GM23248 (cell line): ENCODE results near the gene SFTPD. TPM values are rescaled to one million over a fixed set of nuclear protein-coding genes. Genes with fewer than 3 reads are reported as not detected.
A peak's percentile ranks its signal among the peaks of the same experiment; 100 is the strongest.
"Not testable (repeated sequence)": the region's sequence is repeated elsewhere in the genome, so short reads cannot be mapped to it uniquely, and the experiment has no call there.

Source experiments
- DNase-seq: peaks from one replicate; pipeline ENCODE4 v3.0.0-alpha.2; 2015
- H2AFZ ChIP-seq: fragments of 200-600 bp; sonication (generic); 2 replicates; pipeline ENCODE4 v1.6.1; 2016; ENCODE audit warnings: antibody characterized with exemption
- H3F3A ChIP-seq: fragments of 200-600 bp; sonication (generic); 2 replicates; pipeline ENCODE4 v1.6.1; 2016; ENCODE audit warnings: mild to moderate bottlenecking, antibody characterized with exemption, mixed run types; ENCODE audit not compliant: insufficient read depth
- H3K27ac ChIP-seq: fragments of 200-600 bp; sonication (generic); 2 replicates; pipeline ENCODE4 v1.5.1; 2016; ENCODE audit warnings: mild to moderate bottlenecking
- H3K27me3 ChIP-seq: fragments of 200-600 bp; sonication (generic); replicated peaks from 2 replicates; pipeline ENCODE4 v1.6.1; 2016; ENCODE audit warnings: mild to moderate bottlenecking; ENCODE audit not compliant: insufficient read depth
- H3K36me3 ChIP-seq: fragments of 200-600 bp; sonication (generic); 2 replicates; pipeline ENCODE4 v1.6.1; 2016; ENCODE audit warnings: low read depth, mild to moderate bottlenecking
- H3K4me1 ChIP-seq: fragments of 200-600 bp; sonication (generic); 2 replicates; pipeline ENCODE4 v1.6.1; 2016; ENCODE audit warnings: mild to moderate bottlenecking; ENCODE audit not compliant: insufficient read depth
- H3K4me2 ChIP-seq: fragments of 200-600 bp; sonication (generic); one replicate; pipeline ENCODE4 v1.6.1; 2016; ENCODE audit warnings: mild to moderate bottlenecking; ENCODE audit not compliant: unreplicated experiment
- H3K4me3 ChIP-seq: fragments of 200-600 bp; sonication (generic); 2 replicates; pipeline ENCODE4 v1.5.1; 2016; ENCODE audit warnings: mild to moderate bottlenecking
- H3K79me2 ChIP-seq: fragments of 200-600 bp; sonication (generic); 2 replicates; pipeline ENCODE4 v1.6.1; 2016; ENCODE audit warnings: mild to moderate bottlenecking; ENCODE audit not compliant: insufficient read depth
- H3K9ac ChIP-seq: fragments of 200-600 bp; sonication (generic); 2 replicates; pipeline ENCODE4 v1.6.1; 2016; ENCODE audit warnings: mild to moderate bottlenecking
- H3K9me2 ChIP-seq: fragments of 200-600 bp; sonication (generic); 2 replicates; pipeline ENCODE4 v1.6.1; 2016; ENCODE audit warnings: mixed run types, mild to moderate bottlenecking, moderate library complexity; ENCODE audit not compliant: insufficient read depth
- H3K9me3 ChIP-seq: fragments of 200-600 bp; sonication (generic); one replicate; pipeline ENCODE4 v1.6.1; 2017; ENCODE audit warnings: low read depth
- H4K20me1 ChIP-seq: fragments of 200-600 bp; sonication (generic); 2 replicates; pipeline ENCODE4 v1.6.0; 2016; ENCODE audit not compliant: insufficient read depth
- EZH2 ChIP-seq: fragments of 200-600 bp; sonication (generic); IDR thresholded peaks from 2 replicates; pipeline ENCODE4 v1.6.1; 2018; ENCODE audit warnings: antibody characterized with exemption, mild to moderate bottlenecking; ENCODE audit not compliant: insufficient read depth, poor library complexity, severe bottlenecking
- EZH2phosphoT487 ChIP-seq: fragments of 200-600 bp; sonication (generic); IDR thresholded peaks from 2 replicates; pipeline ENCODE4 v1.6.1; 2018; ENCODE audit warnings: antibody characterized with exemption, moderate library complexity, mild to moderate bottlenecking, low read depth; ENCODE audit not compliant: insufficient read depth
- WGBS, 2 experiments: methylation state at CpG; one replicate each; pipeline ENCODE4 v1.1.6; 2015 to 2017; ENCODE audit warnings: low lambda C conversion rate in 2 of 2, low coverage in 1 of 2; ENCODE audit errors: missing lambda C conversion rate in 2 of 2; 5-methylcytosine and 5-hydroxymethylcytosine counted together
- in situ Hi-C: fragments of 300-500 bp; cut with MboI; formaldehyde crosslinking; loops from 2 replicates; pipeline ENCODE4 v1.15.0; 2020
- polyA plus RNA-seq: library from polyadenylated mRNA; unstranded; fragments of >200 nt; fragmentation: Nextera tagmentation; extraction: Ambion mirVana; gene quantifications from 2 replicates; pipeline ENCODE4 v1.2.1, GENCODE V29; 2016
- total RNA-seq: library from RNA; depleted of rRNA; stranded (reverse); fragments of >200 nt; shearing (Covaris generic); gene quantifications from 2 replicates; pipeline ENCODE4 v1.2.3, GENCODE V29; 2014; rRNA removed

Gene SFTPD
- total and polyA plus RNA-seq, 2 experiments from 2014 or later, result 0.46 TPM; not detected in 1

- H3K36me3 ChIP-seq, result no peaks in the 10 kb centered on the region
- peak; percentile 12 for DNase-seq
- H3K9ac ChIP-seq, result no peak overlapping the region
- no peak overlapping the region for H3K27ac ChIP-seq
- TF ChIP-seq EZH2 (no peak), EZH2phosphoT487 (no peak)
- 53 to 56% methylated on average over 3 of the region's 3 CpGs for WGBS, 2 experiments
- H3K4me3 ChIP-seq, result no peak overlapping the region
- no peaks in the 10 kb centered on the region; the same call in none of the 2 replicates for H3K27me3 ChIP-seq
- in situ Hi-C loops, result no loop called here
- H3K4me1 ChIP-seq, result no peaks in the 10 kb centered on the region
- H3F3A ChIP-seq, result no peaks in the 10 kb centered on the region
- no peaks in the 10 kb centered on the region for H4K20me1 ChIP-seq
- H3K79me2 ChIP-seq, result no peaks in the 10 kb centered on the region
- no peak overlapping the region for H2AFZ ChIP-seq
- no peak overlapping the region for H3K4me2 ChIP-seq
- no peaks in the 10 kb centered on the region for H3K9me3 ChIP-seq
- no peaks in the 10 kb centered on the region for H3K9me2 ChIP-seq
These were observed 50.1 kb downstream of the SFTPD start for GRCh38 chr10:79898597-79899325.

- in situ Hi-C loops, H4K20me1 ChIP-seq, DNase-seq, H3K4me1 ChIP-seq, H3K9ac ChIP-seq, H3K4me2 ChIP-seq, H3K4me3 ChIP-seq, H3K9me3 ChIP-seq, H3K27ac ChIP-seq, H2AFZ ChIP-seq, H3K36me3 ChIP-seq, H3K79me2 ChIP-seq, H3K9me2 ChIP-seq, H3F3A ChIP-seq: not testable (repeated sequence)
- peaks cover 18% of the 10 kb centered on the region for H3K27me3 ChIP-seq
- 88 to 90% methylated on average over 17 of the region's 17 CpGs for WGBS, 2 experiments
These were observed 56.0 kb downstream of the SFTPD start for GRCh38 chr10:79892896-79893295.

- Histone ChIP-seq H3K4me2 (no peak overlapping the region), H3F3A (no peaks in the 10 kb centered on the region), H3K9me3 (no peaks in the 10 kb centered on the region), H3K4me1 (no peaks in the 10 kb centered on the region), H3K4me3 (no peak overlapping the region), H3K27me3 (peaks cover 24% of the 10 kb centered on the region), H3K36me3 (no peaks in the 10 kb centered on the region), H3K27ac (no peak overlapping the region), H3K9ac (no peak overlapping the region), H2AFZ (no peak overlapping the region), H4K20me1 (no peaks in the 10 kb centered on the region), H3K79me2 (no peaks in the 10 kb centered on the region), H3K9me2 (no peaks in the 10 kb centered on the region)
- TF ChIP-seq EZH2phosphoT487 (no peak), EZH2 (no peak)
- 12 to 20% methylated on average over 1 of the region's 1 CpG for WGBS, 2 experiments
- in situ Hi-C loops, result no loop called here
- no peak for DNase-seq
These were observed 58.4 kb downstream of the SFTPD start for GRCh38 chr10:79890469-79890868.

GRCh38 chr10:79888984-79889383 is 59.9 kb downstream of the SFTPD start:
- H3K4me2 ChIP-seq, H3K9me3 ChIP-seq, DNase-seq, H4K20me1 ChIP-seq, H3K27ac ChIP-seq, H3K79me2 ChIP-seq, H3F3A ChIP-seq, H3K4me3 ChIP-seq, H2AFZ ChIP-seq, H3K4me1 ChIP-seq, H3K9me2 ChIP-seq, H3K9ac ChIP-seq, H3K36me3 ChIP-seq, in situ Hi-C loops: not testable (repeated sequence)
- 38 to 46% methylated on average over 2 of the region's 2 CpGs for WGBS, 2 experiments
- H3K27me3 ChIP-seq, result peaks cover 29% of the 10 kb centered on the region

Other genes with a start within 250 kb of the SFTPD start
- gene NUTM2B, start 245.9 kb downstream of the SFTPD start, total RNA-seq, result 0.76 TPM in 1 of 2 replicates, not detected in the other
- gene NUTM2B, start 245.9 kb downstream of the SFTPD start, polyA plus RNA-seq, result not detected in 2 replicates
- gene NUTM2E, start 122.4 kb downstream of the SFTPD start, total RNA-seq, result not detected in 2 replicates
- not detected in 2 replicates for gene NUTM2E, start 122.4 kb downstream of the SFTPD start, polyA plus RNA-seq
- gene TMEM254, start 129.6 kb upstream of the SFTPD start, total RNA-seq, result 14.4 and 18.4 TPM in 2 replicates
- gene TMEM254, start 129.6 kb upstream of the SFTPD start, polyA plus RNA-seq, result 38.4 and 39.2 TPM in 2 replicates
- gene PLAC9, start 183.6 kb upstream of the SFTPD start, total RNA-seq, result 8.8 and 19.6 TPM in 2 replicates
- 117 and 118 TPM in 2 replicates for gene PLAC9, start 183.6 kb upstream of the SFTPD start, polyA plus RNA-seq